GM12874 (cell line): ENCODE data around the gene GFOD1.

ENCODE experiments used
- TF ChIP-seq, protein P1 (sequence below): IDR thresholded peaks from 2 replicates; pipeline ENCODE4 v1.5.1; 2011; ENCODE audit warnings: low read depth, mild to moderate bottlenecking, control low read depth, low read length, moderate library complexity; ENCODE audit not compliant: insufficient read depth

The GFOD1 gene

DNA sequence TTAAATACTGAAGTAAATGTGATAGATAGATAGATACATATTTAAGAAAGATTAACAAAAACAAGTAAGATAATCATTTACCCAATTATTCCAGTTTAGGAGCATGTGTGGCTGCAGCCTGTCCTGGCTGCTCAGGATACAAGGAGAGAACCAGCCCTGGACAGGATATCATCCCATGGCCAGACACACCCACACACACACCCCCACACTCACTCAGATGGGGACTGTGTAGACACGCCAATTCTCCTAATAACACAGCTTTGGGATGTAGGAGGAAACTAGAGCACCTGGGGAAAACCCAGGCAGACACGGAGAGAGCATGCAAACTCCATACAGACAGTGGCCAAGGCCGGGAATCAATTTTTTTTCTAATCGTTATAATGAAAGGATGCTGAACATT, 45.6 kb downstream of the GFOD1 start:
- TF ChIP-seq, protein P1, sequence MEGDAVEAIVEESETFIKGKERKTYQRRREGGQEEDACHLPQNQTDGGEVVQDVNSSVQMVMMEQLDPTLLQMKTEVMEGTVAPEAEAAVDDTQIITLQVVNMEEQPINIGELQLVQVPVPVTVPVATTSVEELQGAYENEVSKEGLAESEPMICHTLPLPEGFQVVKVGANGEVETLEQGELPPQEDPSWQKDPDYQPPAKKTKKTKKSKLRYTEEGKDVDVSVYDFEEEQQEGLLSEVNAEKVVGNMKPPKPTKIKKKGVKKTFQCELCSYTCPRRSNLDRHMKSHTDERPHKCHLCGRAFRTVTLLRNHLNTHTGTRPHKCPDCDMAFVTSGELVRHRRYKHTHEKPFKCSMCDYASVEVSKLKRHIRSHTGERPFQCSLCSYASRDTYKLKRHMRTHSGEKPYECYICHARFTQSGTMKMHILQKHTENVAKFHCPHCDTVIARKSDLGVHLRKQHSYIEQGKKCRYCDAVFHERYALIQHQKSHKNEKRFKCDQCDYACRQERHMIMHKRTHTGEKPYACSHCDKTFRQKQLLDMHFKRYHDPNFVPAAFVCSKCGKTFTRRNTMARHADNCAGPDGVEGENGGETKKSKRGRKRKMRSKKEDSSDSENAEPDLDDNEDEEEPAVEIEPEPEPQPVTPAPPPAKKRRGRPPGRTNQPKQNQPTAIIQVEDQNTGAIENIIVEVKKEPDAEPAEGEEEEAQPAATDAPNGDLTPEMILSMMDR, result no peak

DNA sequence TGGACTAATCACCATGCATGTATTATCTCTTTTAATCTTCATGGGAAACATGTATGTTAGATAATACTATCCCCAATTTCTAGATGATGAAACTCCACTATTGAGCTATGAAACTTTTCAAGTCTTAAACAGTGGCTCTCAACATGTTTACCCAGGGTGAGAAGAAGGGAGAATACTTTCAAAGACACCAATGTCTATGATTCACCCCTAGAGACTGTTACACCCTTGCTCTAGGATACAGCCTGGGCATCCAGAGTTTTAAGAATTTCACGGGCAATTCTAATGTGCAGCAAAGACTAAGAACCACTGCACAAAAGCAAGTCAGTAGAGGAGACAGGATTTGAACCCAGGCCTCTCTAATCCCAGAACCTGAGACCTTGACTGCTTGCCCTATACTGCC, 47.8 kb downstream of the GFOD1 start:
- TF ChIP-seq, protein P1, result no peak

- TF ChIP-seq, protein P1, result no peak
Measured at GRCh38 chr6:13438126-13438525, 49.3 kb downstream of the GFOD1 start.

DNA sequence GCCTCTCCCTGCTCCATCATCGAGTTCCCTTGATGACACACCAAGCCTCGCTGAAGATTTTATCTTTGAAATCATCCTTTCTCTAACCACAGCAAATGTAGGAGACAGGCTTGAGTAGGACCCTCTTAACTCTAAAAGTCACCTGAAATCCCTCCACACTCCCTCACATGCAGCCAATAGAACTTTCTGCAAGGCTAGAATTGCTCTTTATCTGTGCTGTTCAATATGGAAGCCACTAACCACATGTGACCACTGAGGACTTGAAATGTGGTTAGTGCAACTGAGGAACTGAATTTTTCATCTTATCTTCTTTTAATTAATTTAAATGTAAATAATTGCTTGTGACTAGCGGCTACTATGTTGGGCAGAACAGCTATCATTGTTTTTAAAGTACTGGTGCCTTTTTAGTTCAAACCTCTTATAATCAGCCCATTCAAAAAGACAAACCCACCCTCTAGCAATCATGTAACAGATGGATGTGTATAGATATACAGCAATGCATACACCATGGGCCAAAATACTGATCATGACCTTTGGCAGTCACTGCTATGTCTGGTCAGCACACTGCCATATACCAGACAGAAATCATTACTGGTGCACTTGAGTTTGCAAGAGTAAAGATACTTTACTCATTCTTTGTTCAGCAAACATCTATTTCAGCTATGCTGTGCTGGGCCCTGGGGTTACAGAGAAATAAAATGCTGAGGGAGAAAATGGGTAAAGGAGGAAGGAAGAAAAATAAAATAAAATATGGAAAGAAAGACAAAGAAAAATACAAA, 50.0 kb downstream of the GFOD1 start:
- TF ChIP-seq, protein P1, result no peak

- TF ChIP-seq, protein P1, result no peak
Measured at GRCh38 chr6:13436399-13437217, 50.8 kb downstream of the GFOD1 start.

GRCh38 chr6:13435477-13436246, 51.7 kb downstream of the GFOD1 start:
- TF ChIP-seq, protein P1, result no peak

GRCh38 chr6:13434777-13435176, 52.6 kb downstream of the GFOD1 start:
- TF ChIP-seq, protein P1, result no peak
